GM12878 (cell line): ENCODE measurements around the gene RAPGEF1. TPM values are rescaled to one million over a fixed set of nuclear protein-coding genes. Genes with fewer than 3 reads are reported as not detected.

Source experiments
- ATAC-seq: fragments of 200-7000 bp; cut with Tn5 transposase; 3 replicates; pipeline ENCODE4 v1.9.1; 2020; ENCODE audit warnings: mild to moderate bottlenecking, moderate library complexity
- BruUV-seq: library from RNA; stranded (reverse); fragments of 400-500 nt; replicated peaks from 2 replicates; lab custom pipeline; 2021; lab: Mats Ljungman, UMichigan
- CTCF ChIA-PET: fragments of 300-600 bp; sonication (Branson Sonifier 250); formaldehyde crosslinking; extraction: SDS; loops from one replicate; lab custom pipeline; 2021; ENCODE audit warnings: inconsistent platforms; lab: Yijun Ruan, JAX
- POLR2A ChIA-PET: fragments of 350-600 bp; formaldehyde crosslinking; extraction: SDS; loops from one replicate; lab custom pipeline; 2021; ENCODE audit warnings: inconsistent platforms; lab: Charles Lee
- RAD21 ChIA-PET: fragments of 300-600 bp; sonication (Branson Sonifier 250); formaldehyde crosslinking; loops from one replicate; lab custom pipeline; 2023; ENCODE audit warnings: antibody characterized with exemption; ENCODE audit not compliant: unreplicated experiment; lab: Charles Lee
- SMC1A ChIA-PET: fragments of 300-600 bp; sonication (Branson Sonifier 250); formaldehyde crosslinking; loops from one replicate; lab custom pipeline; 2023; ENCODE audit not compliant: unreplicated experiment, uncharacterized antibody; lab: Charles Lee
- DNase-seq: peaks from one replicate; pipeline ENCODE4 v3.0.0-alpha.2; 2011; ENCODE audit warnings: low read depth, low spot score
- FAIRE-seq: peaks from 3 replicates; lab custom pipeline; 2011; peaks lifted over from hg19 to GRCh38; lab: Jason Lieb, UNC
- H2AFZ ChIP-seq: 2 replicates; pipeline ENCODE4 v1.6.0; 2011; ENCODE audit warnings: low read depth, low read length, control low read depth; ENCODE audit not compliant: control insufficient read depth
- H3K27ac ChIP-seq: 2 replicates; pipeline ENCODE4 v1.5.1; 2011; ENCODE audit warnings: control low read depth; ENCODE audit not compliant: control insufficient read depth, insufficient read depth
- H3K27me3 ChIP-seq, 2 experiments: replicated peaks in 1 of 2; 2 replicates each; pipeline versions ENCODE4 v1.6.0 to v1.6.1; 2011; ENCODE audit warnings: low read length in 1 of 2; ENCODE audit not compliant: control insufficient read depth in 2 of 2, insufficient read depth in 2 of 2
- H3K36me3 ChIP-seq, 2 experiments: 2 replicates each; pipeline ENCODE4 v1.5.1; 2011; ENCODE audit warnings: low read length in 1 of 2; ENCODE audit not compliant: control insufficient read depth in 2 of 2, insufficient read depth in 2 of 2
- H3K4me1 ChIP-seq: 2 replicates; pipeline ENCODE4 v1.6.1; 2011; ENCODE audit warnings: mild to moderate bottlenecking, low read length, moderate library complexity, mixed read lengths; ENCODE audit not compliant: control insufficient read depth, insufficient read depth
- H3K4me2 ChIP-seq: 2 replicates; pipeline ENCODE4 v1.6.0; 2011; ENCODE audit warnings: control low read depth; ENCODE audit not compliant: control insufficient read depth, insufficient read depth
- H3K4me3 ChIP-seq: fragments of 200-600 bp; sonication (generic); 2 replicates; pipeline ENCODE4 v1.5.1; 2016
- H3K79me2 ChIP-seq: 2 replicates; pipeline ENCODE4 v1.6.0; 2011; ENCODE audit warnings: low read length; ENCODE audit not compliant: control insufficient read depth, insufficient read depth
- H3K9ac ChIP-seq: 2 replicates; pipeline ENCODE4 v1.8.0; 2011; ENCODE audit warnings: low read length, control low read depth, mixed read lengths; ENCODE audit not compliant: control insufficient read depth, insufficient read depth
- H3K9me3 ChIP-seq: replicated peaks from 3 replicates; pipeline ENCODE4 v1.5.1; 2011; ENCODE audit warnings: mild to moderate bottlenecking, low read length; ENCODE audit not compliant: control insufficient read depth, insufficient read depth
- H4K20me1 ChIP-seq: 2 replicates; pipeline ENCODE4 v1.6.0; 2011; ENCODE audit not compliant: control insufficient read depth, insufficient read depth
- BMI1 ChIP-seq: fragments of 450-650 bp; IDR thresholded peaks from 2 replicates; pipeline ENCODE4 v1.6.1; 2016; ENCODE audit warnings: mild to moderate bottlenecking, moderate library complexity, borderline replicate concordance
- E2F4 ChIP-seq: IDR thresholded peaks from 2 replicates; pipeline ENCODE4 v1.6.1; 2012; ENCODE audit warnings: low read depth, low read length, improper control_type of control experiment
- ETV6 ChIP-seq, 2 experiments: fragments of 450-650 bp in 1 of 2; IDR thresholded peaks in 1 of 2; conservative IDR thresholded peaks in 1 of 2; 2 replicates each; pipeline ENCODE4 v1.6.1; 2014; ENCODE audit warnings: antibody characterized with exemption in 1 of 2, borderline replicate concordance in 1 of 2, low read depth in 1 of 2, mild to moderate bottlenecking in 1 of 2, moderate library complexity in 1 of 2
- EZH2 ChIP-seq: IDR thresholded peaks from 2 replicates; pipeline ENCODE4 v1.6.1; 2012; ENCODE audit warnings: low read depth, mild to moderate bottlenecking, control low read depth, inconsistent platforms, low read length, borderline replicate concordance; ENCODE audit not compliant: control insufficient read depth
- IKZF1 ChIP-seq: fragments of 450-650 bp; conservative IDR thresholded peaks from 2 replicates; pipeline ENCODE4 v1.6.1; 2017; ENCODE audit warnings: antibody characterized with exemption, mild to moderate bottlenecking
- KAT2A ChIP-seq: conservative IDR thresholded peaks from 2 replicates; pipeline ENCODE4 v1.6.1; 2011; ENCODE audit warnings: low read depth, low read length; ENCODE audit not compliant: control insufficient read depth
- MEF2B ChIP-seq: fragments of 450-650 bp; IDR thresholded peaks from 2 replicates; pipeline ENCODE4 v1.6.1; 2018; ENCODE audit warnings: mild to moderate bottlenecking, moderate library complexity; ENCODE audit not compliant: partially characterized antibody, poor library complexity, severe bottlenecking
- MTA2 ChIP-seq: fragments of 450-650 bp; IDR thresholded peaks from 2 replicates; pipeline ENCODE4 v1.6.1; 2016; ENCODE audit warnings: low read depth, mild to moderate bottlenecking, moderate library complexity
- RFX5 ChIP-seq: IDR thresholded peaks from 2 replicates; pipeline ENCODE4 v1.6.1; 2011; ENCODE audit warnings: low read depth, low read length, improper control_type of control experiment
- SMARCA5 ChIP-seq: fragments of 450-650 bp; IDR thresholded peaks from 2 replicates; pipeline ENCODE4 v1.6.1; 2017; ENCODE audit warnings: mild to moderate bottlenecking
- SRF ChIP-seq, 2 experiments: IDR thresholded peaks; 2 replicates each; pipeline ENCODE4 v1.6.1; 2011; ENCODE audit warnings: low read depth in 2 of 2, low read length in 2 of 2, mild to moderate bottlenecking in 1 of 2, moderate library complexity in 1 of 2
- STAT1 ChIP-seq: fragments of 450-650 bp; conservative IDR thresholded peaks from 2 replicates; pipeline ENCODE4 v1.6.1; 2014; ENCODE audit warnings: antibody characterized with exemption, mild to moderate bottlenecking
- TCF7 ChIP-seq: IDR thresholded peaks from 2 replicates; pipeline ENCODE4 v1.6.1; 2014; ENCODE audit warnings: antibody characterized with exemption, borderline replicate concordance
- YY1 ChIP-seq: IDR thresholded peaks from 2 replicates; pipeline ENCODE4 v1.6.1; 2011; ENCODE audit warnings: low read depth, mild to moderate bottlenecking, low read length
- ZBTB33 ChIP-seq: fragments of 450-650 bp; IDR thresholded peaks from 2 replicates; pipeline ENCODE4 v1.6.1; 2017; ENCODE audit warnings: mild to moderate bottlenecking
- WGBS: methylation state at CpG from one replicate; pipeline ENCODE4 v1.1.6; 2016; ENCODE audit warnings: low lambda C conversion rate; ENCODE audit not compliant: insufficient replicate concordance, insufficient coverage; ENCODE audit errors: missing lambda C conversion rate; 5-methylcytosine and 5-hydroxymethylcytosine counted together
- in situ Hi-C: fragments of 300-500 bp; cut with MboI; formaldehyde crosslinking; loops from 9 replicates; pipeline ENCODE4 v1.14.3; 2018; ENCODE audit warnings: mixed read lengths
- intact Hi-C: fragments of 100-400 bp; cut with micrococcal nuclease; formaldehyde crosslinking; loops from one replicate; pipeline ENCODE4 v1.14.2; 2022; ENCODE audit not compliant: unreplicated experiment
- polyA plus RNA-seq, 11 experiments: library from polyadenylated mRNA; depleted of rRNA in 4 of 11; unstranded in 6 of 11; stranded (reverse) in 5 of 11; fragments of >200 nt; fragmentation: Nextera tagmentation in 4 of 11; fragmentation: Illumina TruSeq in 1 of 11; extraction: Ambion mirVana in 4 of 11; extraction: Trizol in 1 of 11; gene quantifications; 1 replicate in 1 of 11; 2 replicates in 10 of 11; pipeline versions ENCODE4 v1.2.1 to v1.2.3, GENCODE V29; 2011 to 2016; ENCODE audit warnings: inconsistent platforms in 2 of 11, missing spikeins in 2 of 11, low read depth in 1 of 11
- total RNA-seq, 4 experiments: library from RNA; depleted of rRNA in 3 of 4; stranded (reverse); fragments of >200 nt in 3 of 4; fragmentation: Illumina TruSeq in 1 of 4; extraction: Trizol in 1 of 4; gene quantifications; 2 replicates each; pipeline versions ENCODE4 v1.2.1 to v1.2.3, GENCODE V29; 2013 to 2021

Gene RAPGEF1
- total and polyA plus RNA-seq, 10 of the 15 experiments (the other 5 are each of a cell fraction or from before 2014, with no cell fraction given), result 0.42 to 113 (median 45.9) TPM

DNA sequence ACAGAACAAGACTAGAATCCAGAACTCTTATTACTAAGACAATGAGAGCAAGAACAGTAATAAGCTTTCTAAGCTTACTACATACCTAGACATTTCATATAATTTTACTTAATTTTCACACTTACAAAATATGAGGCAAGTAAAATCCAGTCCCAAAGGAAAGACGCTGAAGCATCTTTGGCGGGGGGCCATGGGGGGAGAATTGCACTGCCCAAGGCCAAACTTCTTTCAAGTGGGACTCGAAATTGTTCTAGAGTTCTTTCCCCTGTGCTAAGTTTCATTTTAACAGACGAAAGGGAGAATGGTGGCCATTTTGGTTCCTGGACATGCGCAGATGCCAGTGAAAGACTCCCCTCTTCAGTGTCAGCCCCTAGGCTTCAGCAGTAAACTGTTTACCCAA lies 122.3 kb downstream of the RAPGEF1 start:
- in situ Hi-C loops, result no loop called here
- Histone ChIP-seq H3K79me2 (peaks cover 11% of the 10 kb centered on the region), H3K36me3 (peaks cover 27 to 41% of the 10 kb centered on the region in 2 experiments), H3K9ac (no peak overlapping the region), H3K27ac (no peak overlapping the region), H3K27me3 (no peaks in the 10 kb centered on the region), H3K4me3 (no peak overlapping the region), H3K4me2 (no peak overlapping the region), H3K9me3 (no peaks in the 10 kb centered on the region), H3K4me1 (peaks cover 23% of the 10 kb centered on the region), H4K20me1 (no peaks in the 10 kb centered on the region), H2AFZ (no peak overlapping the region)
- intact Hi-C loops, result no loop called here
- BruUV-seq, result no TSS peak
- ChIA-PET RAD21 (interaction anchor here (1.1 to 1.4 kb wide), 2 partner anchors 25 to 39 kb away, joined by 3 to 4 read pairs; no protein-coding TSS in a partner anchor), CTCF (interaction anchor here (1.0 to 1.8 kb wide), 2 partner anchors 12 to 13 kb away, joined by 4 read pairs; no protein-coding TSS in a partner anchor), SMC1A (interaction anchor here (1.6 kb wide), 1 partner anchor 24 kb away, joined by 4 read pairs; no protein-coding TSS in a partner anchor), POLR2A (no interaction called here)
- FAIRE-seq (no peak), ATAC-seq (no peak), DNase-seq (no peak)
- TF ChIP-seq MEF2B, result no peak
- no peak for TF ChIP-seq KAT2A
- no peak for TF ChIP-seq RFX5
- no peak for TF ChIP-seq TCF7
- no peak for TF ChIP-seq SRF (IDR thresholded peaks at IDR 0.05; ENCODE audit: low read depth in 2 of 2, low read length in 2 of 2)
- no peak for TF ChIP-seq STAT1
- TF ChIP-seq ETV6 (conservative IDR thresholded peaks at IDR 0.05 in 1 of 2, IDR thresholded peaks at IDR 0.05 in 1 of 2; ENCODE audit: borderline replicate concordance in 1 of 2, low read depth in 1 of 2), result no peak
- no peak for TF ChIP-seq E2F4
- no peak for TF ChIP-seq EZH2
- no peak for TF ChIP-seq SMARCA5
- TF ChIP-seq YY1, result no peak
- no peak for TF ChIP-seq IKZF1
- TF ChIP-seq ZBTB33, result no peak
- no peak for TF ChIP-seq MTA2
- TF ChIP-seq BMI1, result no peak
- WGBS, result 99% methylated on average over 5 of the region's 5 CpGs
